HFFc6 (cell line): ENCODE data around the gene FUOM. TPM values are rescaled to one million over a fixed set of nuclear protein-coding genes. Genes with fewer than 3 reads are reported as not detected.

Experiments
- DNase-seq: peaks from one replicate; pipeline ENCODE4 v3.0.0-alpha.2; 2018
- H3K27ac Mint-ChIP-seq: 2 replicates; pipeline ENCODE4 v1.8.0; 2020; ENCODE audit warnings: mild to moderate bottlenecking, mixed read lengths
- H3K27me3 Mint-ChIP-seq: 2 replicates; pipeline ENCODE4 v1.8.0; 2021; ENCODE audit warnings: mild to moderate bottlenecking, moderate library complexity, mixed read lengths; ENCODE audit not compliant: insufficient read depth
- H3K36me3 Mint-ChIP-seq: 2 replicates; pipeline ENCODE4 v1.8.0; 2021; ENCODE audit warnings: low read depth, mixed read lengths
- H3K4me1 Mint-ChIP-seq: 2 replicates; pipeline ENCODE4 v1.8.0; 2020; ENCODE audit warnings: low read depth, mixed read lengths
- H3K4me3 Mint-ChIP-seq: 2 replicates; pipeline ENCODE4 v1.8.0; 2020; ENCODE audit warnings: mild to moderate bottlenecking, moderate library complexity, mixed read lengths
- H3K9me3 Mint-ChIP-seq: 2 replicates; pipeline ENCODE4 v1.8.0; 2020; ENCODE audit warnings: mild to moderate bottlenecking, mixed read lengths
- total RNA-seq, 6 experiments: library from RNA; stranded (reverse); fragmentation: NEBNext Ultra II Directional; extraction: Animal tissue kit (Norgen Biotek cat#: 25700); gene quantifications; 2 replicates in 1 of 6; 3 replicates in 5 of 6; pipeline ENCODE4 v1.2.3, GENCODE V29; 2021
- TF ChIP-seq, protein P1 (sequence below): fragments of 200-600 bp; sonication (generic); IDR thresholded peaks from 2 replicates; pipeline ENCODE4 v1.5.0; 2021; ENCODE audit warnings: antibody characterized with exemption, mild to moderate bottlenecking

FUOM gene
- total RNA-seq, 6 experiments from 2014 or later, result 0.55 to 8.9 (median 7.8) TPM

DNA sequence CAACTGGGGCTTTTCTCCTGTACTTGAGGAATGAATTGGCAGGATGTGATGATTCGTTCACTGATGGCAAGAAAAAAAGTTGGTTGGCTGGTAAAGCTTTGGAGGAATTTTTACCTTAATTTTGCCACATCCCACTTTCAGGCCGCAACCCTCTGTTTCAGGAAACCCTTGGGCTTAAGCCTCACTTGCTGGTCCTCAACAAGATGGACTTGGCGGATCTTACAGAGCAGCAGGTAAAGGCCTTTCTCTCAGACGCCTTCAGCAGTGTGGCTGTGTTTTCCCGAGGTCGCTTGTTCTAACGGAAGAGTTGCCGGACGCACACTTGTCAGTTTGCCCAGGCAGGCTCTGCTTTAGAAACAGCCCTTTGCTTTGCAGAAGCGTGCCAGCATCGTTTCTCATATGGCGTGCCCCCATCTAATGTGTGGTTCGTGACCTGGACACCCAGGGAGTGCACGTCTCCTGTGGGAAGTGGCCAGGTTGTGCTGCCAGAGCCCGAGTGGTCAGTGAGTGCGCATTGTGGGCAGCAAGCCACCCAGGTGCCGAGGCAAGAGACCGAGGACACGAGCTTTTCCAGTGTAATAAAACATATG, 38.3 kb upstream of the FUOM start:
- TF ChIP-seq, protein P1, sequence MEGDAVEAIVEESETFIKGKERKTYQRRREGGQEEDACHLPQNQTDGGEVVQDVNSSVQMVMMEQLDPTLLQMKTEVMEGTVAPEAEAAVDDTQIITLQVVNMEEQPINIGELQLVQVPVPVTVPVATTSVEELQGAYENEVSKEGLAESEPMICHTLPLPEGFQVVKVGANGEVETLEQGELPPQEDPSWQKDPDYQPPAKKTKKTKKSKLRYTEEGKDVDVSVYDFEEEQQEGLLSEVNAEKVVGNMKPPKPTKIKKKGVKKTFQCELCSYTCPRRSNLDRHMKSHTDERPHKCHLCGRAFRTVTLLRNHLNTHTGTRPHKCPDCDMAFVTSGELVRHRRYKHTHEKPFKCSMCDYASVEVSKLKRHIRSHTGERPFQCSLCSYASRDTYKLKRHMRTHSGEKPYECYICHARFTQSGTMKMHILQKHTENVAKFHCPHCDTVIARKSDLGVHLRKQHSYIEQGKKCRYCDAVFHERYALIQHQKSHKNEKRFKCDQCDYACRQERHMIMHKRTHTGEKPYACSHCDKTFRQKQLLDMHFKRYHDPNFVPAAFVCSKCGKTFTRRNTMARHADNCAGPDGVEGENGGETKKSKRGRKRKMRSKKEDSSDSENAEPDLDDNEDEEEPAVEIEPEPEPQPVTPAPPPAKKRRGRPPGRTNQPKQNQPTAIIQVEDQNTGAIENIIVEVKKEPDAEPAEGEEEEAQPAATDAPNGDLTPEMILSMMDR, result no peak
- Mint-ChIP-seq H3K36me3 (peaks cover 28% of the 10 kb centered on the region), H3K27me3 (no peaks in the 10 kb centered on the region), H3K9me3 (no peaks in the 10 kb centered on the region), H3K4me1 (peaks cover 13% of the 10 kb centered on the region), H3K4me3 (peak overlapping the region; percentile 96), H3K27ac (0 out of 2 replicates have a peak overlapping the region, but pooled peaks have one; percentile 65)
- DNase-seq, result no peak

DNA sequence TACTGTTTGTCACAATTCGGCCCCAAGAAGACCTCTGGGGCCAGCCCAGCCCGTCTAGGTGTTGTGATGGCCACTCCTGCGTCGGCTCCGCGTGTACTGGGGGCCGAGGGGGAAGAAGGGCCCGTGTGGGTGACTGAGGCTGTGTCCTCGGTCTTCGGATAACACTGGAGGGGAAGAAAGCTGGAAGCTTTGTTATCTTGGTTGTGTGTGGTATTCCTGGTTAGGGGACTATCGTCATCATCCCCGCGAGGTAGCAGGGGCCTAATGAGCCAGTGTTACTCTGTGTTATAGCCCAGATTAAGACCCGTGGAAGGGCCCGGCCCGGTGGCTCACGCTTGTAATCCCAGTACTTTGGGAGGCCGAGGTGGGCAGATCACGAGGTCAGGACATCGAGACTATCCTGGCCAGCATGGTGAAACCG, 37.0 kb upstream of the FUOM start:
- H3K36me3 Mint-ChIP-seq, result peaks cover 28% of the 10 kb centered on the region
- H3K9me3 Mint-ChIP-seq, result no peaks in the 10 kb centered on the region

GRCh38 chr10:133394064-133394663, 36.3 kb upstream of the FUOM start, which contains the start of gene MTG1:
MTG1 (plus strand) TSS chr10:133394157; CDS start chr10:133394221, 64 bp downstream.
- TF ChIP-seq, protein P1, result peak; percentile 43; the same call in 1 of the 2 replicates

More for the DNA sequence above, 37.0 kb upstream of the FUOM start:
- Mint-ChIP-seq H3K27ac (peak overlapping the region; percentile 93), H3K27me3 (no peaks in the 10 kb centered on the region), H3K4me1 (peaks cover 23% of the 10 kb centered on the region), H3K4me3 (peak overlapping the region; percentile 96)
- DNase-seq, result no peak
- TF ChIP-seq, protein P1, result no peak

GRCh38 chr10:133393401-133394063, 35.7 kb upstream of the FUOM start:
- peak overlapping the region; percentile 52 for H3K27ac Mint-ChIP-seq
- peaks cover 28% of the 10 kb centered on the region for H3K36me3 Mint-ChIP-seq
- DNase-seq, result no peak
- peak overlapping the region; percentile 96 for H3K4me3 Mint-ChIP-seq
- TF ChIP-seq, protein P1, result no peak
- no peaks in the 10 kb centered on the region for H3K27me3 Mint-ChIP-seq
- H3K4me1 Mint-ChIP-seq, result peaks cover 23% of the 10 kb centered on the region
- no peaks in the 10 kb centered on the region for H3K9me3 Mint-ChIP-seq

More at GRCh38 chr10:133394064-133394663, 36.3 kb upstream of the FUOM start, which contains the start of gene MTG1:
- DNase-seq, result peak; percentile 85
- H3K36me3 Mint-ChIP-seq, result peaks cover 28% of the 10 kb centered on the region
- peak within 1 kb of the TSS; percentile 93 for H3K27ac Mint-ChIP-seq
- H3K4me1 Mint-ChIP-seq, result peaks cover 23% of the 10 kb centered on the region
- no peaks in the 10 kb centered on the region for H3K27me3 Mint-ChIP-seq
- no peaks in the 10 kb centered on the region for H3K9me3 Mint-ChIP-seq
- H3K4me3 Mint-ChIP-seq, result peak within 1 kb of the TSS; percentile 96

- Mint-ChIP-seq H3K4me3 (no peak overlapping the region), H3K4me1 (peaks cover 17% of the 10 kb centered on the region), H3K27me3 (no peaks in the 10 kb centered on the region), H3K9me3 (no peaks in the 10 kb centered on the region), H3K36me3 (peaks cover 14% of the 10 kb centered on the region; the same call in 1 of the 2 replicates), H3K27ac (no peak overlapping the region)
- TF ChIP-seq, protein P1, result no peak
- no peak for DNase-seq
Measured at GRCh38 chr10:133391761-133392518, 34.1 kb upstream of the FUOM start.
